Vagina (tissue), 2 donors: ENCODE data around the gene AUH. TPM values are rescaled to one million over a fixed set of nuclear protein-coding genes. Genes with fewer than 3 reads are reported as not detected.

Experiments used
- DNase-seq, 2 donors: peaks; one replicate each; pipeline ENCODE4 v3.0.0-alpha.2; 2017; ENCODE audit errors: extremely low spot score in 2 of 2
- H3K27ac ChIP-seq: fragments of 200-600 bp; sonication (generic); one replicate; pipeline ENCODE4 v1.5.1; 2019
- H3K27me3 ChIP-seq: fragments of 200-600 bp; sonication (generic); one replicate; pipeline ENCODE4 v1.5.1; 2019
- H3K36me3 ChIP-seq, 2 donors: fragments of 200-600 bp; sonication (generic); one replicate each; pipeline ENCODE4 v1.5.1; 2017 to 2019
- H3K4me1 ChIP-seq: fragments of 200-600 bp; sonication (generic); one replicate; pipeline ENCODE4 v1.5.1; 2019
- H3K4me3 ChIP-seq, 2 donors: fragments of 200-600 bp; sonication (generic); 1 replicate in 1 of 2; 2 replicates in 1 of 2; pipeline ENCODE4 v1.5.1; 2016 to 2019
- H3K9me3 ChIP-seq: fragments of 200-600 bp; sonication (generic); one replicate; pipeline ENCODE4 v1.5.1; 2019
- CTCF ChIP-seq, 3 experiments: fragments of 450-650 bp in 2 of 3; fragments of 200-600 bp in 1 of 3; sonication (generic) in 1 of 3; IDR thresholded peaks; one replicate each; pipeline ENCODE4 v1.5.1; 2017 to 2019; ENCODE audit warnings: antibody characterized with exemption in 3 of 3, mild to moderate bottlenecking in 2 of 3, moderate library complexity in 2 of 3
- POLR2A ChIP-seq, 2 donors: fragments of 450-650 bp; IDR thresholded peaks; one replicate each; pipeline ENCODE4 v1.6.1; 2017; ENCODE audit warnings: antibody characterized with exemption in 2 of 2, mild to moderate bottlenecking in 2 of 2, moderate library complexity in 2 of 2
- POLR2AphosphoS5 ChIP-seq, 2 donors: sonication (generic); formaldehyde crosslinking; IDR thresholded peaks; one replicate each; pipeline ENCODE4 v1.9.0; 2017; ENCODE audit warnings: antibody characterized with exemption in 2 of 2, mild to moderate bottlenecking in 2 of 2, low read depth in 1 of 2; ENCODE audit not compliant: insufficient read depth in 1 of 2
- intact Hi-C: fragments of 100-400 bp; cut with DNase I; formaldehyde crosslinking; loops from one replicate; pipeline ENCODE4 v1.15.1; 2023
- total RNA-seq: library from RNA; depleted of rRNA; stranded (reverse); fragments of >200 nt; gene quantifications from one replicate; pipeline ENCODE4 v1.2.3, GENCODE V29; 2016

Gene AUH
- total RNA-seq, 1 donor from 2014 or later, result 39.0 TPM

GRCh38 chr9:91341258-91341746 is 20.4 kb downstream of the AUH start:
- intact Hi-C loops, result no loop called here
- Histone ChIP-seq H3K9me3 (no peaks in the 10 kb centered on the region), H3K27ac (no peak overlapping the region), H3K4me3 (no peak overlapping the region), H3K27me3 (no peaks in the 10 kb centered on the region), H3K36me3 (peaks cover 0 to 21% of the 10 kb centered on the region in 2 donors), H3K4me1 (no peaks in the 10 kb centered on the region)
- DNase-seq, result no peak
- TF ChIP-seq POLR2A (IDR thresholded peaks at IDR 0.05) (no peak), CTCF (IDR thresholded peaks at IDR 0.05) (no peak), POLR2AphosphoS5 (IDR thresholded peaks at IDR 0.05; ENCODE audit: insufficient read depth in 1 of 2, low read depth in 1 of 2) (no peak)

GRCh38 chr9:91340395-91340967 is 21.2 kb downstream of the AUH start:
- Histone ChIP-seq H3K4me1 (no peaks in the 10 kb centered on the region), H3K36me3 (peaks cover 0 to 21% of the 10 kb centered on the region in 2 donors), H3K4me3 (no peak overlapping the region), H3K27ac (no peak overlapping the region), H3K9me3 (no peaks in the 10 kb centered on the region), H3K27me3 (no peaks in the 10 kb centered on the region)
- intact Hi-C loops, result no loop called here
- no peak for TF ChIP-seq POLR2AphosphoS5 (IDR thresholded peaks at IDR 0.05; ENCODE audit: insufficient read depth in 1 of 2, low read depth in 1 of 2)
- TF ChIP-seq CTCF (IDR thresholded peaks at IDR 0.05), result no peak
- TF ChIP-seq POLR2A (IDR thresholded peaks at IDR 0.05), result no peak
- no peak for DNase-seq

GRCh38 chr9:91338681-91339080 is 23.0 kb downstream of the AUH start:
- Histone ChIP-seq H3K4me1 (peaks cover 10% of the 10 kb centered on the region), H3K36me3 (peaks cover 0 to 21% of the 10 kb centered on the region in 2 donors), H3K27ac (no peak overlapping the region), H3K9me3 (no peaks in the 10 kb centered on the region), H3K4me3 (no peak overlapping the region), H3K27me3 (no peaks in the 10 kb centered on the region)
- intact Hi-C loops, result no loop called here
- TF ChIP-seq CTCF (IDR thresholded peaks at IDR 0.05) (no peak), POLR2AphosphoS5 (IDR thresholded peaks at IDR 0.05; ENCODE audit: insufficient read depth in 1 of 2, low read depth in 1 of 2) (no peak), POLR2A (IDR thresholded peaks at IDR 0.05) (no peak)
- DNase-seq, result no peak

- H3K27ac ChIP-seq, result no peak overlapping the region
- H3K4me3 ChIP-seq, result no peak overlapping the region
- TF ChIP-seq POLR2AphosphoS5 (IDR thresholded peaks at IDR 0.05; ENCODE audit: insufficient read depth in 1 of 2, low read depth in 1 of 2) (no peak), POLR2A (IDR thresholded peaks at IDR 0.05) (no peak), CTCF (IDR thresholded peaks at IDR 0.05) (no peak)
- H3K9me3 ChIP-seq, result no peaks in the 10 kb centered on the region
- no peak for DNase-seq
- intact Hi-C loops, result no loop called here
- no peaks in the 10 kb centered on the region for H3K27me3 ChIP-seq
- peaks cover 0 to 10% of the 10 kb centered on the region in 2 donors for H3K36me3 ChIP-seq
- H3K4me1 ChIP-seq, result peaks cover 11% of the 10 kb centered on the region
Observed at GRCh38 chr9:91336786-91337185, 24.9 kb downstream of the AUH start.

- peaks cover 11% of the 10 kb centered on the region for H3K4me1 ChIP-seq
- peak overlapping the region; percentile 47 for H3K27ac ChIP-seq
- intact Hi-C loops, result no loop called here
- no peak overlapping the region for H3K4me3 ChIP-seq
- TF ChIP-seq POLR2AphosphoS5 (IDR thresholded peaks at IDR 0.05; ENCODE audit: insufficient read depth in 1 of 2, low read depth in 1 of 2), result no peak
- TF ChIP-seq POLR2A (IDR thresholded peaks at IDR 0.05), result no peak
- TF ChIP-seq CTCF (IDR thresholded peaks at IDR 0.05), result no peak
- no peaks in the 10 kb centered on the region for H3K36me3 ChIP-seq
- no peak for DNase-seq
- no peaks in the 10 kb centered on the region for H3K9me3 ChIP-seq
- H3K27me3 ChIP-seq, result no peaks in the 10 kb centered on the region
Observed at GRCh38 chr9:91334053-91334452, 27.7 kb downstream of the AUH start.
